Measurements from ENCODE around the gene RNF187.

DNA sequence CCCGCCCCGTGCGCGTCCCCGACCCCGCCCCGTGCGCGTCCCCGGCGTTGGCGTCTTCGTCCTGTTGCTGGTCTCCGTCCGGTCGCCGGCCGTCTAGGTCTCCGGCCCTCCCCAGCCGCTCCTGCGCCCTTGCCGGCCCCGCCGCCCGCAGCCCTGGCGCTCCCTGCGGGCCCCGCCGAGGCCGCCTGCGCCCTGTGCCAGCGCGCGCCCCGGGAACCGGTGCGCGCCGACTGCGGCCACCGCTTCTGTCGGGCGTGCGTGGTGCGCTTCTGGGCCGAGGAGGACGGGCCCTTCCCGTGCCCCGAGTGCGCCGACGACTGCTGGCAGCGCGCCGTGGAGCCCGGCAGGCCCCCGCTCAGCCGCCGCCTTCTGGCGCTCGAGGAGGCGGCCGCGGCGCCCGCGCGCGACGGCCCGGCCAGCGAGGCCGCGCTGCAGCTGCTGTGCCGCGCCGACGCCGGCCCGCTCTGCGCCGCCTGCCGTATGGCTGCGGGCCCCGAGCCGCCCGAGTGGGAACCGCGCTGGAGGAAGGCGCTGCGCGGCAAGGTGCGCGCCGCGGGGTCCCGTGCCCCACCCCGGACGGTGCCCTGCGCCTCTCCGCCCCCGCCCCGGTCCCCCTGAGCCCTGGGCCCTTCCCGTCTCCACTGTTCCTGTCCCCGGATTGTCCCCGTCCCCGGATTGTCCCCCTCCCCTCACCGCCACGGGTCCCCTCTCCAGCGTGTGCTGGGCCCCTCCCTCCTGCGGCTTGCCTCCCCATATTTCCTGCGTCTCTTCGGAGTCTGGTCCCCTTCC, at the start of gene RNF187:
- TF ChIP-seq CTCF (conservative IDR thresholded peaks at IDR 0.05 in 1 of 2, IDR thresholded peaks at IDR 0.05 in 1 of 2; ENCODE audit: low read depth in 1 of 2, low read length in 2 of 2) (no peak), EZH2 (IDR thresholded peaks at IDR 0.05; ENCODE audit: low read length, missing control alignments) (no peak)

Data from fibroblast of lung (primary cell).